ENCODE measurements around the gene HCFC1R1.

DNA sequence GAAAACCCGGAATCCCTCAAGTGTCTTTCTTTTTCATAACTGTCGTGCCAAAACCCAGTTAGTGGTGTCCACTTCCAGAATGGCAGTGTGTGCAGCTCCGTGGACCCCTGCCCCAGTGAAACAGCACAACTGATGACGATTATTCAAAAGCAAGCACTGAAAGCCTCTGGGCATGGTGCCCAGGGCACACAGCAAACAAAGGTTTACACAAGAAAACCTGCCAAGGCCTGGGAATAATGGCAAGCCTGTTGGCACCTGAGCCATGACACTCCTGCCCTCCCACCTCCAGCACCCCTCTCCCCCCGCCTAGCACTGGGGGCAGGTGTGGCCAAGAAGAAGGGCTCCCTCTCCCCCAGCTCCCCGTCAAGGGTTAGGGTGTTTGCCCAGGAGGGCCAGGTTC lies 46.3 kb downstream of the HCFC1R1 start:
- TF ChIP-seq, protein P1, sequence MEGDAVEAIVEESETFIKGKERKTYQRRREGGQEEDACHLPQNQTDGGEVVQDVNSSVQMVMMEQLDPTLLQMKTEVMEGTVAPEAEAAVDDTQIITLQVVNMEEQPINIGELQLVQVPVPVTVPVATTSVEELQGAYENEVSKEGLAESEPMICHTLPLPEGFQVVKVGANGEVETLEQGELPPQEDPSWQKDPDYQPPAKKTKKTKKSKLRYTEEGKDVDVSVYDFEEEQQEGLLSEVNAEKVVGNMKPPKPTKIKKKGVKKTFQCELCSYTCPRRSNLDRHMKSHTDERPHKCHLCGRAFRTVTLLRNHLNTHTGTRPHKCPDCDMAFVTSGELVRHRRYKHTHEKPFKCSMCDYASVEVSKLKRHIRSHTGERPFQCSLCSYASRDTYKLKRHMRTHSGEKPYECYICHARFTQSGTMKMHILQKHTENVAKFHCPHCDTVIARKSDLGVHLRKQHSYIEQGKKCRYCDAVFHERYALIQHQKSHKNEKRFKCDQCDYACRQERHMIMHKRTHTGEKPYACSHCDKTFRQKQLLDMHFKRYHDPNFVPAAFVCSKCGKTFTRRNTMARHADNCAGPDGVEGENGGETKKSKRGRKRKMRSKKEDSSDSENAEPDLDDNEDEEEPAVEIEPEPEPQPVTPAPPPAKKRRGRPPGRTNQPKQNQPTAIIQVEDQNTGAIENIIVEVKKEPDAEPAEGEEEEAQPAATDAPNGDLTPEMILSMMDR (IDR thresholded peaks at IDR 0.05; ENCODE audit: control extremely low read depth in 1 of 3, insufficient read depth in 1 of 3, low read depth in 1 of 3, low read length in 3 of 3) = no peak
- no peak for TF ChIP-seq EP300 (IDR thresholded peaks at IDR 0.05; ENCODE audit: borderline replicate concordance in 1 of 2, low read depth in 2 of 2, low read length in 2 of 2)
- TF ChIP-seq TAF1 (IDR thresholded peaks at IDR 0.05; ENCODE audit: low read depth, low read length) = no peak
- no peak for TF ChIP-seq BRCA1 (IDR thresholded peaks at IDR 0.05; ENCODE audit: low read depth, low read length)
- no peak for TF ChIP-seq EZH2 (IDR thresholded peaks at IDR 0.05; ENCODE audit: low read depth, low read length, severe bottlenecking)

All from H1 (cell line).